ENCODE measurements around the gene SGK1. TPM values are rescaled to one million over a fixed set of nuclear protein-coding genes. Genes with fewer than 3 reads are reported as not detected.

SGK1 gene
- total and polyA plus RNA-seq, 10 donors = 12.3 to 80.1 (median 51.4) TPM

DNA sequence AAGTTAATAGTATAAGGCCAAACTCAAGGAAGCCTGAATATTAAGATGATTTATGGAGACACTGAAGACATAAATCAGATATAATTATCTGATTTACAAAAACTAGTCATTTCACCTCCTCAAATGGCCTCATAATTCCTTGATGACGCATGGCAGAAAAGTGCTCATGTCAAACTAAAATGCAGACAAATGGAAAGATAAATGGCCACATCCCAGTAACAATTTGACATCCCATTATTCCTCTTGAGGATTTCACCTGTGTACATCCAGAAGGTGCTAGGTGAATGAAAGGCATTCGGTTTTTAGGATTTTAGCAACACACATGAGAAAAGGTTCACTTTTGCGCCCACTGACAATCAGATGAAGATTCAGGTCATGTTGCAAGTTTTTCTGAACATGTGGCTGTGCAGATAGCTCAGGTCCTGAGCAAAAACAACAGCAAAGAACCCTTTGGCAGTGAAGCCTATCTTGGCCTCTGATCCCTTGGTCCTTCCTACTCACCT, 24.2 kb downstream of the SGK1 start:
- 91 to 96% (median 93%) methylated on average over 3 of the region's 3 CpGs for WGBS, 5 donors
- no peaks in the 10 kb centered on the region for H3K36me3 ChIP-seq
- no peaks in the 10 kb centered on the region for H3K9me3 ChIP-seq
- H3K4me3 ChIP-seq = no peak overlapping the region
- no peak for TF ChIP-seq POLR2AphosphoS5 (IDR thresholded peaks at IDR 0.05)
- TF ChIP-seq POLR2A (IDR thresholded peaks at IDR 0.05) = no peak
- TF ChIP-seq CTCF (IDR thresholded peaks at IDR 0.05 in 8 of 11, conservative IDR thresholded peaks at IDR 0.05 in 3 of 11) = no peak
- no peak overlapping the region for H3K27ac ChIP-seq
- peaks cover 3 to 29% (median 18%) of the 10 kb centered on the region in 6 donors for H3K4me1 ChIP-seq
- intact Hi-C loops (cut with DNase I; ENCODE audit: low total_unique reads) = no loop called here
- H3K27me3 ChIP-seq (replicated peaks in 1 of 7) = no peaks in the 10 kb centered on the region
- DNase-seq = no peak

DNA sequence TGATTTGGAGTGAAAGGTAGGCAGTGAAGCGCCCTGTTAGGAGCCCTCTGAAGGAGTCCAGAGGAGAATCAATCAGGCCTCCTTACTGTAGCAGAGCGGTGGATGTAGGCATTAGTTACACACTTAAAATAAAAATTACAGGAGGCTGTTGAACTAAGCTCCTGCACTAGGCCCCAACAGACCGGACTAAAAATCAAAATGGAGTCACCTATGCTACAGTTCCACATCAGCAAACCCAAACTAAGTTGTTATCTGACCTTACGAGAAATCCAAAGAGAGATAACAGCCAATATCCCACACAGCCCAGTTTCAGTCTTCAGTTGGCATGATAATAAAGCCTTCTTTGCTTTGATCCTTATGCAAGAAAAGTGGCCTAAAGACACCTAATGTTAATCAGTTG, 26.8 kb downstream of the SGK1 start:
- Histone ChIP-seq H3K27me3 (replicated peaks in 1 of 7) (no peaks in the 10 kb centered on the region), H3K36me3 (no peaks in the 10 kb centered on the region), H3K4me1 (peaks cover 3 to 35% (median 25%) of the 10 kb centered on the region in 6 donors), H3K4me3 (no peak overlapping the region), H3K27ac (no peak overlapping the region), H3K9me3 (no peaks in the 10 kb centered on the region)
- TF ChIP-seq CTCF (IDR thresholded peaks at IDR 0.05 in 8 of 11, conservative IDR thresholded peaks at IDR 0.05 in 3 of 11) (no peak), POLR2A (IDR thresholded peaks at IDR 0.05) (no peak), POLR2AphosphoS5 (IDR thresholded peaks at IDR 0.05) (no peak)
- WGBS, 5 donors = 90 to 98% (median 95%) methylated on average over 4 of the region's 4 CpGs
- no peak for DNase-seq
- intact Hi-C loops (cut with DNase I; ENCODE audit: low total_unique reads) = no loop called here

GRCh38 chr6:134289204-134289575, 28.7 kb downstream of the SGK1 start:
- WGBS, 5 donors = 70 to 86% (median 77%) methylated on average over 1 of the region's 1 CpG
- no peak for DNase-seq
- H3K4me3 ChIP-seq = peak overlapping the region in 1 of 8 donors; percentile 55
- H3K36me3 ChIP-seq = no peaks in the 10 kb centered on the region
- no peaks in the 10 kb centered on the region for H3K9me3 ChIP-seq
- intact Hi-C loops (cut with DNase I; ENCODE audit: low total_unique reads) = no loop called here
- peak overlapping the region in 6 of 8 donors; percentile 41 to 83 (median 68) for H3K27ac ChIP-seq
- TF ChIP-seq CTCF (IDR thresholded peaks at IDR 0.05 in 8 of 11, conservative IDR thresholded peaks at IDR 0.05 in 3 of 11) = no peak
- no peak for TF ChIP-seq POLR2AphosphoS5 (IDR thresholded peaks at IDR 0.05)
- TF ChIP-seq POLR2A (IDR thresholded peaks at IDR 0.05) = no peak
- no peaks in the 10 kb centered on the region for H3K27me3 ChIP-seq (replicated peaks in 1 of 7)
- H3K4me1 ChIP-seq = peaks cover 0 to 20% (median 17%) of the 10 kb centered on the region in 6 donors

- DNase-seq = no peak
- WGBS, 5 donors = 18 to 24% (median 22%) methylated on average over 3 of the region's 3 CpGs
- peak overlapping the region in 1 of 8 donors; percentile 55 for H3K4me3 ChIP-seq
- H3K36me3 ChIP-seq = no peaks in the 10 kb centered on the region
- intact Hi-C loops (cut with DNase I; ENCODE audit: low total_unique reads) = no loop called here
- no peak for TF ChIP-seq POLR2AphosphoS5 (IDR thresholded peaks at IDR 0.05)
- no peak for TF ChIP-seq POLR2A (IDR thresholded peaks at IDR 0.05)
- no peak for TF ChIP-seq CTCF (IDR thresholded peaks at IDR 0.05 in 8 of 11, conservative IDR thresholded peaks at IDR 0.05 in 3 of 11)
- no peaks in the 10 kb centered on the region for H3K27me3 ChIP-seq (replicated peaks in 1 of 7)
- no peaks in the 10 kb centered on the region for H3K9me3 ChIP-seq
- peaks cover 0 to 20% (median 17%) of the 10 kb centered on the region in 6 donors for H3K4me1 ChIP-seq
- H3K27ac ChIP-seq = peak overlapping the region in 7 of 8 donors; percentile 41 to 83 (median 68)
These were observed 29.2 kb downstream of the SGK1 start for GRCh38 chr6:134288538-134289203.
